Adrenal gland (tissue), 12 donors: ENCODE measurements around the gene NAGPA. TPM values are rescaled to one million over a fixed set of nuclear protein-coding genes. Genes with fewer than 3 reads are reported as not detected.

ENCODE experiments used
- DNase-seq, 7 donors: peaks; one replicate each; pipeline ENCODE4 v3.0.0-alpha.2; 2019 to 2020
- H3K27ac ChIP-seq, 5 donors: fragments of 200-600 bp; sonication (generic) in 4 of 5; 1 replicate in 3 of 5; 2 replicates in 2 of 5; pipeline versions ENCODE4 v1.5.1 to v1.8.0; 2016 to 2020; ENCODE audit warnings: mild to moderate bottlenecking in 1 of 5
- H3K27me3 ChIP-seq: fragments of 200-600 bp; 2 replicates; pipeline ENCODE4 v1.8.0; 2021
- H3K36me3 ChIP-seq, 2 donors: fragments of 200-600 bp; replicated peaks in 1 of 2; 1 replicate in 1 of 2; 2 replicates in 1 of 2; pipeline versions ENCODE4 v1.5.1 to v1.8.0; 2018 to 2022
- H3K4me1 ChIP-seq, 2 donors: fragments of 200-600 bp; replicated peaks in 1 of 2; 1 replicate in 1 of 2; 2 replicates in 1 of 2; pipeline versions ENCODE4 v1.5.1 to v1.8.0; 2018 to 2021
- H3K4me3 ChIP-seq, 4 donors: fragments of 200-600 bp; sonication (generic) in 3 of 4; one replicate each; pipeline ENCODE4 v1.5.1; 2016 to 2018
- H3K9me3 ChIP-seq, 3 donors: fragments of 200-600 bp; sonication (generic) in 1 of 3; replicated peaks in 1 of 3; 1 replicate in 2 of 3; 2 replicates in 1 of 3; pipeline versions ENCODE4 v1.5.1 to v1.8.0; 2016 to 2021
- POLR2A ChIP-seq, 2 donors: fragments of 450-650 bp; IDR thresholded peaks; one replicate each; pipeline ENCODE4 v1.6.1; 2017; ENCODE audit warnings: antibody characterized with exemption in 2 of 2, mild to moderate bottlenecking in 2 of 2, moderate library complexity in 1 of 2
- WGBS, 4 donors: extraction: QIAGEN DNeasy Blood & Tissue Kit in 2 of 4; methylation state at CpG; one replicate each; pipeline versions ENCODE4 v1.1.5 to v1.1.7; 2013 to 2017; 5-methylcytosine and 5-hydroxymethylcytosine counted together
- intact Hi-C, 2 donors: fragments of 100-400 bp; cut with DNase I; formaldehyde crosslinking; loops; one replicate each; pipeline versions ENCODE4 v1.14.1 to v1.15.0; 2022 to 2023
- polyA plus RNA-seq, 3 donors: library from polyadenylated mRNA; stranded (reverse); fragments of 200-250 nt in 2 of 3; fragments of 350-450 nt in 1 of 3; fragmentation: Illumina TruSeq in 1 of 3; extraction: RNeasy Lipid Tissue Mini Kit (QIAGEN cat#74804) in 1 of 3; gene quantifications; one replicate each; pipeline ENCODE4 v1.2.3, GENCODE V29; 2013 to 2014
- total RNA-seq, 9 donors: library from RNA; depleted of rRNA in 4 of 9; stranded (reverse); fragments of >200 nt in 4 of 9; fragments of 120-200 nt in 1 of 9; fragmentation: NEBNext Ultra II Directional in 1 of 9; extraction: Animal tissue kit (Norgen Biotek cat#: 25700) in 1 of 9; gene quantifications; one replicate each; pipeline versions ENCODE4 v1.1.0 to v1.2.4, GENCODE V29; 2013 to 2023
- TF ChIP-seq, protein P1 (sequence below), 6 experiments: fragments of 450-650 bp in 4 of 6; fragments of 200-600 bp in 2 of 6; sonication (generic) in 1 of 6; IDR thresholded peaks; 1 replicate in 5 of 6; 2 replicates in 1 of 6; pipeline versions ENCODE4 v1.5.1 to v1.8.0; 2016 to 2021; ENCODE audit warnings: antibody characterized with exemption in 6 of 6, mild to moderate bottlenecking in 2 of 6, moderate library complexity in 1 of 6
- donor health status: healthy with polysubstance abuse.
- donor health status: Bipolar disorder and iron deficiency.
- donor health status: DM: yes; HTN: yes; CAD: no.
- donor health status: DM: no; HTN: no; CAD: no.
- donor health status: DM: no; HTN: no; CAD: no.
- donor health status: DM: yes; HTN: yes; CAD: no.

Gene NAGPA
- total and polyA plus RNA-seq, 12 donors, result 4.5 to 47.8 (median 19.4) TPM

DNA sequence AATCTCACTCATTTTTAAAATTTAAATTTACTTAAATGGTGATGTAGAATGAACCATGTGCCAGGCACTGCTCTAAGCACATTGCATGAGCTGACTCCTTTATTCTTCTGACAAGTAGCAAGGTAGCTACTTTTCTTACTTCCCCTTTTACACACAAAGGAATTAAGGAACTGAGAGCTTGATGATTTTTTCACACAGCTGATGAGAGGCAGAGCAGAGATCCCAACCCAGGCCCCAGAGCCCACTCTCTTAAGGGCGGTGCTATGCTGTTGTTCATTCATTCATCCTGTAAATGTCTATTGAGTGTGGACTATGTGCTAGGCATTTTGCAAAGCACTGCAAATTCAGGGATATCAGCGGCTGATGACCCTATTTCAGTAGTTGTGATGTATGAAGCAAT, 57.7 kb downstream of the NAGPA start:
- WGBS, 4 donors, result 82 to 97% (median 91%) methylated on average over 2 of the region's 2 CpGs
- intact Hi-C loops, result no loop called here
- DNase-seq, result no peak

More for the DNA sequence above, 57.7 kb downstream of the NAGPA start:
- Histone ChIP-seq H3K4me3 (no peak overlapping the region), H3K27ac (no peak overlapping the region), H3K36me3 (no peaks in the 10 kb centered on the region), H3K9me3 (no peaks in the 10 kb centered on the region), H3K27me3 (no peaks in the 10 kb centered on the region), H3K4me1 (peaks cover 8 to 16% of the 10 kb centered on the region in 2 donors)
- TF ChIP-seq POLR2A (IDR thresholded peaks at IDR 0.05), result no peak
- TF ChIP-seq, protein P1, sequence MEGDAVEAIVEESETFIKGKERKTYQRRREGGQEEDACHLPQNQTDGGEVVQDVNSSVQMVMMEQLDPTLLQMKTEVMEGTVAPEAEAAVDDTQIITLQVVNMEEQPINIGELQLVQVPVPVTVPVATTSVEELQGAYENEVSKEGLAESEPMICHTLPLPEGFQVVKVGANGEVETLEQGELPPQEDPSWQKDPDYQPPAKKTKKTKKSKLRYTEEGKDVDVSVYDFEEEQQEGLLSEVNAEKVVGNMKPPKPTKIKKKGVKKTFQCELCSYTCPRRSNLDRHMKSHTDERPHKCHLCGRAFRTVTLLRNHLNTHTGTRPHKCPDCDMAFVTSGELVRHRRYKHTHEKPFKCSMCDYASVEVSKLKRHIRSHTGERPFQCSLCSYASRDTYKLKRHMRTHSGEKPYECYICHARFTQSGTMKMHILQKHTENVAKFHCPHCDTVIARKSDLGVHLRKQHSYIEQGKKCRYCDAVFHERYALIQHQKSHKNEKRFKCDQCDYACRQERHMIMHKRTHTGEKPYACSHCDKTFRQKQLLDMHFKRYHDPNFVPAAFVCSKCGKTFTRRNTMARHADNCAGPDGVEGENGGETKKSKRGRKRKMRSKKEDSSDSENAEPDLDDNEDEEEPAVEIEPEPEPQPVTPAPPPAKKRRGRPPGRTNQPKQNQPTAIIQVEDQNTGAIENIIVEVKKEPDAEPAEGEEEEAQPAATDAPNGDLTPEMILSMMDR (IDR thresholded peaks at IDR 0.05), result no peak

Other genes with a start within 250 kb of the NAGPA start
- not detected for gene SEPTIN12, start 245.6 kb downstream of the NAGPA start, total RNA-seq
- 1 to 10 TPM in 1 of 3 donors, not detected in 2; 1.1 TPM for gene SEPTIN12, start 245.6 kb downstream of the NAGPA start, polyA plus RNA-seq
- 1 to 10 TPM in 1 of 9 donors, not detected in 8; 1.9 TPM for gene SMIM22, start 238.6 kb downstream of the NAGPA start, total RNA-seq
- gene SMIM22, start 238.6 kb downstream of the NAGPA start, polyA plus RNA-seq, result not detected
- 100 to 1,000 TPM in 2 of 9 donors, 10 to 100 TPM in 7; 32.4 to 103 (median 75.3) TPM for gene ROGDI, start 231.3 kb downstream of the NAGPA start, total RNA-seq
- gene ROGDI, start 231.3 kb downstream of the NAGPA start, polyA plus RNA-seq, result 100 to 1,000 TPM in 2 of 3 donors, 10 to 100 TPM in 1; 68.6 to 194 (median 178) TPM
- gene GLYR1, start 186.6 kb downstream of the NAGPA start, total RNA-seq, result 100 to 1,000 TPM in 1 of 9 donors, 10 to 100 TPM in 8; 43.2 to 118 (median 83.7) TPM
- gene GLYR1, start 186.6 kb downstream of the NAGPA start, polyA plus RNA-seq, result 100 to 1,000 TPM in 1 of 3 donors, 10 to 100 TPM in 2; 39.3 to 109 (median 50.6) TPM
- gene UBN1, start 186.5 kb downstream of the NAGPA start, total RNA-seq, result 10 to 100 TPM; 14.6 to 60.8 (median 31.1) TPM
- 10 to 100 TPM in 2 of 3 donors, 1 to 10 TPM in 1; 5.9 to 21.2 (median 13.2) TPM for gene UBN1, start 186.5 kb downstream of the NAGPA start, polyA plus RNA-seq
- 10 to 100 TPM in 7 of 9 donors, under 1 TPM in 2; 0.55 to 20.9 (median 16.0) TPM for gene PPL, start 96.8 kb downstream of the NAGPA start, total RNA-seq
- gene PPL, start 96.8 kb downstream of the NAGPA start, polyA plus RNA-seq, result 10 to 100 TPM in 1 of 3 donors, 1 to 10 TPM in 1, under 1 TPM in 1; 0.38 to 10.1 (median 4.8) TPM
- 1 to 10 TPM in 5 of 9 donors, under 1 TPM in 4; 0.12 to 1.8 (median 1.1) TPM for gene SEC14L5, start 75.6 kb downstream of the NAGPA start, total RNA-seq
- under 1 TPM; 0.16 to 0.56 (median 0.51) TPM for gene SEC14L5, start 75.6 kb downstream of the NAGPA start, polyA plus RNA-seq
- 10 to 100 TPM in 1 of 9 donors, 1 to 10 TPM in 7, under 1 TPM in 1; 1.00 to 27.9 (median 4.0) TPM for gene C16orf89, start 32.0 kb upstream of the NAGPA start, total RNA-seq
- gene C16orf89, start 32.0 kb upstream of the NAGPA start, polyA plus RNA-seq, result 10 to 100 TPM in 1 of 3 donors, 1 to 10 TPM in 2; 2.1 to 14.1 (median 6.3) TPM
- 100 to 1,000 TPM in 1 of 9 donors, 10 to 100 TPM in 8; 30.6 to 207 (median 42.8) TPM for gene ALG1, start 37.9 kb upstream of the NAGPA start, total RNA-seq
- gene ALG1, start 37.9 kb upstream of the NAGPA start, polyA plus RNA-seq, result 10 to 100 TPM; 19.2 to 43.2 (median 20.3) TPM
- gene EEF2KMT, start 63.9 kb upstream of the NAGPA start, total RNA-seq, result 10 to 100 TPM in 6 of 9 donors, 1 to 10 TPM in 3; 7.7 to 19.5 (median 11.6) TPM
- 10 to 100 TPM in 1 of 3 donors, 1 to 10 TPM in 2; 7.0 to 11.8 (median 7.2) TPM for gene EEF2KMT, start 63.9 kb upstream of the NAGPA start, polyA plus RNA-seq